Measurements from ENCODE around the gene CYP2D6. TPM values are rescaled to one million over a fixed set of nuclear protein-coding genes. Genes with fewer than 3 reads are reported as not detected.

CYP2D6 gene
- total RNA-seq, 4 donors from 2014 or later: 0.62 to 2.0 TPM; not detected in 2

DNA sequence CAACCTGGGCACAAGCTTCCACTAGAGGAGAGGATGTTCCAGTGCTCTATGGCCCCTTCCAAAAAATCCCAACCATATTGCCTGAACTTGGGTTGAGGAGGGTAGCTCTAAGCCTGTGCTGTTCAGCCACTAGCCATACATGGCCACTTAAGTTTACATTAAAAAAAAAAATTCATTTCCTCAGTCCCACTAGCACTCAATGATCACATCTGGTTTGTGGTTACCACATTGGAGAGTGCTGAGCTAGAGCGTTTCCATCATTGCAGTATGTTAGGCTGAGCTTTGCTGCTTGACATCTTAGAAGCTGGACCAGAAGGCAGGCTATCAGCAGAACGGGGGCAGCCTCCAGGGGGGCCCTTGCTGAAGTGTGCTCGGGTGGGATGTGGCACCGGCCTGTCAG lies 43.5 kb upstream of the CYP2D6 start:
- intact Hi-C loops (cut with DNase I; ENCODE audit: low total_unique reads): no loop called here

DNA sequence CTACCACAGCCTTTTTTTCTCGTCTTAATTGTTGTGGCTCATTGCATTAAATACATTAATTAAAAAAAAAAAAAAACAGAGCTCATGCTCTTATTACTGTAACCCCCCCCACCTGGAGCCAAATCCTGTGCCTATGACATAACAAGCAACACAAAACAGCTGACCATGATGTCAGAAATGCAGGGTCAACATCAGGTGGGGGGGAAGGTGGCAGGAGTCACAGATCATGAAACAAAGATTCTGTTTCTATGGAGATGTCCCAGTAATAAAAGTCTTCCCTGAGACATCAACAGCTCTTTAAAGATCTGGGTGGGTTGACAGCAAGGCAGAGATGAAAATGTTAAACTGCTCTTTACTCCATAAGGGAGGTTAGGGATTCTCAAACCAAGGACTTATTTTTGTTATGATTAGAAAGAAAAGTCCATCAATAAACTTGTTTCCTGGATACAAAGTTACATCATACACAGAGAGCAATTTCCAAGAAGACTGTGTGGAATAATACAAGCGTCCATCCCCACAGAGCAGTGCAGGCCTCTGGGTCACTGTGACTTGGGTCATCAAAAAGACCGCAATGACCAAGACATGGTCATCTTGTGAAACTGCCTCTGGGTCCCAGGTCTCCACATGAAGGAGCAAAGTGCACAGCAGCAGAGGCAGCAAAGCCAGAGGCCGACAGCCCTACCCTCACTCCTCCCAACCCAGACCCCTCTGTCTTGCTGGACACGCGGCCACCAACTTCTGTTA lies 42.7 kb upstream of the CYP2D6 start:
- TF ChIP-seq, protein P1, sequence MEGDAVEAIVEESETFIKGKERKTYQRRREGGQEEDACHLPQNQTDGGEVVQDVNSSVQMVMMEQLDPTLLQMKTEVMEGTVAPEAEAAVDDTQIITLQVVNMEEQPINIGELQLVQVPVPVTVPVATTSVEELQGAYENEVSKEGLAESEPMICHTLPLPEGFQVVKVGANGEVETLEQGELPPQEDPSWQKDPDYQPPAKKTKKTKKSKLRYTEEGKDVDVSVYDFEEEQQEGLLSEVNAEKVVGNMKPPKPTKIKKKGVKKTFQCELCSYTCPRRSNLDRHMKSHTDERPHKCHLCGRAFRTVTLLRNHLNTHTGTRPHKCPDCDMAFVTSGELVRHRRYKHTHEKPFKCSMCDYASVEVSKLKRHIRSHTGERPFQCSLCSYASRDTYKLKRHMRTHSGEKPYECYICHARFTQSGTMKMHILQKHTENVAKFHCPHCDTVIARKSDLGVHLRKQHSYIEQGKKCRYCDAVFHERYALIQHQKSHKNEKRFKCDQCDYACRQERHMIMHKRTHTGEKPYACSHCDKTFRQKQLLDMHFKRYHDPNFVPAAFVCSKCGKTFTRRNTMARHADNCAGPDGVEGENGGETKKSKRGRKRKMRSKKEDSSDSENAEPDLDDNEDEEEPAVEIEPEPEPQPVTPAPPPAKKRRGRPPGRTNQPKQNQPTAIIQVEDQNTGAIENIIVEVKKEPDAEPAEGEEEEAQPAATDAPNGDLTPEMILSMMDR (IDR thresholded peaks at IDR 0.05): no peak
- no peak for TF ChIP-seq POLR2A (IDR thresholded peaks at IDR 0.05)
- DNase-seq: no peak
- Histone ChIP-seq H3K27me3 (no peaks in the 10 kb centered on the region), H3K4me3 (no peak overlapping the region), H3K27ac (no peak overlapping the region), H3K36me3 (no peaks in the 10 kb centered on the region), H3K4me1 (peaks cover 0 to 4% of the 10 kb centered on the region in 2 donors), H3K9me3 (no peaks in the 10 kb centered on the region)
- intact Hi-C loops (cut with DNase I; ENCODE audit: low total_unique reads): no loop called here

More for the DNA sequence above, 43.5 kb upstream of the CYP2D6 start:
- DNase-seq: no peak
- Histone ChIP-seq H3K4me1 (peaks cover 0 to 4% of the 10 kb centered on the region in 2 donors), H3K27ac (no peak overlapping the region), H3K36me3 (no peaks in the 10 kb centered on the region), H3K4me3 (no peak overlapping the region), H3K27me3 (no peaks in the 10 kb centered on the region), H3K9me3 (no peaks in the 10 kb centered on the region)
- TF ChIP-seq POLR2A (IDR thresholded peaks at IDR 0.05): no peak
- TF ChIP-seq, protein P1 (IDR thresholded peaks at IDR 0.05): no peak

DNA sequence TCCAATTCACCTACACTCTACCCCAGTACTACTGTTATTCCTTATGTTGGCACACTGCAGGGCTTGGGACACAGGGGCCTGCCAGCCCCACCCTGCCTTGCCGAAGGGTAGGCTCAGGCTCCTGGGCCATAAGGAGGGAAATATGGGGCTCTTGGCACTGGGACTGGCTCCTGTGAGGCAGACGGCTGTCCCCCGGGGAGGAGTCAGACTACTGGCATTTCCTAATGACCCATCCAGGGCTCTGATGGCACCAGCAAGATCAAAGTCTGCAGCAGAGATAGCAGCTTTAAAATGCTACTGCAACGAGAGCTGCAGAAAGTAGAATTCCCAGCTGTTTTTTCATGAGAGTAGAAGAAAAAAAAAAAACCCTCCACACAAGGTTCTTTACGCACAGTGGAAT lies 42.2 kb upstream of the CYP2D6 start:
- no peak for DNase-seq
- no peaks in the 10 kb centered on the region for H3K9me3 ChIP-seq
- peaks cover 0 to 4% of the 10 kb centered on the region in 2 donors for H3K4me1 ChIP-seq
- H3K36me3 ChIP-seq: no peaks in the 10 kb centered on the region
- no peak overlapping the region for H3K27ac ChIP-seq
- TF ChIP-seq POLR2A (IDR thresholded peaks at IDR 0.05): no peak
- TF ChIP-seq, protein P1 (IDR thresholded peaks at IDR 0.05): no peak
- no peak overlapping the region for H3K4me3 ChIP-seq
- intact Hi-C loops (cut with DNase I; ENCODE audit: low total_unique reads): no loop called here
- no peaks in the 10 kb centered on the region for H3K27me3 ChIP-seq

DNA sequence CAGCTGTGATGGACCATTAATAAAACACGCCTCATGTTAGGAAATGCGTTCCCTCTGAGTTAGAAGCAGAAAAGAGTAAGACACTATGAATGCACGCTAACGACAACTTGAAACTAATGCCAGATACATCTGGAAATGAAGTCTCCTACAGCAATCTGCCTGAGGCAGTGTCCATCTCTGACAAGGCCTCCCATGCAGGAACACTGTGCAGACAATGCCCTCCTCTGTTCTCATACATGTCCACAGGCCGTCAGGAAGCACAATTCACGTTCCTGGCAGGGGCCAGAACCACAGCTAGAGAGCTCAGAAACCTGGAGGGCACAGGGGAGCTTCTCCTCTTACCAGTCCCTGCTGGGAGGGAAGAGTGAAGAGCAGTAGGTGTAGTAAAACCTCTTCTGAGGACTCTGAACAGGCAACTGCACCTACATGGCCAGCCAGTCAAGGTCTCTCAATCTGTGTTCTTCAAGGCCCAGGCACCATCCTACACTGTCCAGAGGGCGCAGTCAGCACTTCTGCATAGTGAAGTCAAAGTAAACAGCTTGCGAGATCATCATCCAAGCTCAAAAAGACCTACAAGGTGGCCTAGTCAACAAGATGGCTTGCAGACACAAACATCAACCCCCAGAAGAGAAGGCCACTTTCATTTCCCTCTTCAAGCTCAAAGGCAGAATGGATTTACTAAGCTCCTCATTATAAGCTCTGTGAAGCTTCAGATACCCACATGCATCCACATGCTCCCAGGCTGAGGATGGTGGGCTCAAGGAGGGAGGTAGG lies 41.5 kb upstream of the CYP2D6 start:
- no peaks in the 10 kb centered on the region for H3K9me3 ChIP-seq
- intact Hi-C loops (cut with DNase I; ENCODE audit: low total_unique reads): no loop called here
- no peak for DNase-seq
- no peaks in the 10 kb centered on the region for H3K36me3 ChIP-seq
- no peak overlapping the region for H3K27ac ChIP-seq
- no peaks in the 10 kb centered on the region for H3K27me3 ChIP-seq
- TF ChIP-seq, protein P1 (IDR thresholded peaks at IDR 0.05): no peak
- no peak overlapping the region for H3K4me3 ChIP-seq
- peaks cover 0 to 4% of the 10 kb centered on the region in 2 donors for H3K4me1 ChIP-seq

DNA sequence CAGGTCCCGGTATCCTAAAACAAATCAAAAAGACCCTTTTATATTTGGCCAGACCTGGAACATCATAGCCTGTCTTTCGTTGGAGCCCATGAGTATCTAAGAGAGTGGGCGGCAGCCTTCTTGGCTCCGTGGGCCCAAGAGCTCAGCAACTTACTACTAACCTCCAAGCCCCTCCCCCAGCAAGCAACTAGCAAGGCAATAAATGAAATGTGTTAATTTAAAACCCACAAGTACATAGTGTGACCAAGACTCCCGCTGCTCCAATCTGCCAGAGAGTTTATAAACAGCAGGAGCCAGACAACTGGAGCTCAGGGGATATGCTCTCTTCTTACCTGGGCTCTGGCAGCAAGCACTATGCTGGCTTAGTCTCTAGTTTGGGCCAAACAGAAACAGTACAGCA lies 40.8 kb upstream of the CYP2D6 start:
- no peaks in the 10 kb centered on the region for H3K36me3 ChIP-seq
- H3K4me1 ChIP-seq: peaks cover 0 to 4% of the 10 kb centered on the region in 2 donors
- intact Hi-C loops (cut with DNase I; ENCODE audit: low total_unique reads): no loop called here
- no peak for DNase-seq
- H3K27ac ChIP-seq: no peak overlapping the region
- H3K4me3 ChIP-seq: no peak overlapping the region
- TF ChIP-seq POLR2A (IDR thresholded peaks at IDR 0.05): no peak
- TF ChIP-seq, protein P1 (IDR thresholded peaks at IDR 0.05): no peak
- H3K9me3 ChIP-seq: no peaks in the 10 kb centered on the region
- no peaks in the 10 kb centered on the region for H3K27me3 ChIP-seq

Data from uterus (tissue), 4 donors.